ENCODE data around the gene PXDC1.
"Not testable (repeated sequence)": the region's sequence is repeated elsewhere in the genome, so short reads cannot be mapped to it uniquely, and the experiment has no call there.

PXDC1 gene

GRCh38 chr6:3707751-3708412 is 43.6 kb downstream of the PXDC1 start:
- no peak for DNase-seq

DNA sequence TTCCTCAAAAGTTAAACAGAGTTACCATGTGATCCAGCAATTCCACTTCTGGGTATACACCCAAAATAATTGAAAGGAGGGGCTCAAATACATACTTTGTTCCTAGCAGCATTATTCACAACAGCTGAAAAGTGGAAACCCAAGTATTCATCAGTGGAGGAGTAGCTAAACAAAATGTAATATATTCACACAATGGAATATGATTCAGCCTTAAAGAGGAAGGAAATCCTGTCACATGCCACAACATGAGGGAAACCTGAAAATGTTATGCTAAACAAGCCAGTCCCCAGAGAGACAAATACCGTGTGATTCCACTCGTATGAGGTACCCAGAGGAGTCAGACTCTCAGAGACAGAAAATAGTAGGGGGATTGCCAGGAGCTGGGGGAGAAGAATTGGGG is 44.5 kb downstream of the PXDC1 start:
- DNase-seq, result no peak

GRCh38 chr6:3706547-3706946 is 45.0 kb downstream of the PXDC1 start:
- no peak for DNase-seq

GRCh38 chr6:3701631-3702030 is 49.9 kb downstream of the PXDC1 start:
- no peak for DNase-seq

DNA sequence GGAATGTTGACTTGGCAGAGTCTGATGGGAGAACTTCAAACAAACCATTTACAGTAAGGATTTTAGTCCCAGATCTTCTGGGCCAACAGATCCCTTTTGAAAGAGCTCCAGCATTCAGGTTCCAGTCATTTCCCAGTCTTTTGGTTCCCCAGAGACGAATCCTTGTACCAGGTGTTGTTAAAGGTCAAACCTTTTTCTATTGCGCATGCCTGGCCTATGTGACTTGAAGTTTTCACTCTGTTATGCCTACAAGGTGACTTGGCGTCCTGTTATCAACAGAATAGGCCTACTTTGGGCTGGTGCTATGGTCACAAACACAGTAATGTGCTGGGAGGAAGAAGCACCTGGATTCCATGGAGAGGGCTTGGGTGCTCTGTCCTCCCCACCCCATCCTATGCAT is 52.3 kb downstream of the PXDC1 start:
- DNase-seq, result no peak

- DNase-seq, result no peak
Measured at GRCh38 chr6:3698021-3698420, 53.5 kb downstream of the PXDC1 start.

- no peak for DNase-seq
Measured at GRCh38 chr6:3697609-3698008, 53.9 kb downstream of the PXDC1 start.

- no peak for DNase-seq
Measured at GRCh38 chr6:3696525-3697088, 54.9 kb downstream of the PXDC1 start.

GRCh38 chr6:3695065-3695817 is 56.3 kb downstream of the PXDC1 start:
- no peak for DNase-seq

DNA sequence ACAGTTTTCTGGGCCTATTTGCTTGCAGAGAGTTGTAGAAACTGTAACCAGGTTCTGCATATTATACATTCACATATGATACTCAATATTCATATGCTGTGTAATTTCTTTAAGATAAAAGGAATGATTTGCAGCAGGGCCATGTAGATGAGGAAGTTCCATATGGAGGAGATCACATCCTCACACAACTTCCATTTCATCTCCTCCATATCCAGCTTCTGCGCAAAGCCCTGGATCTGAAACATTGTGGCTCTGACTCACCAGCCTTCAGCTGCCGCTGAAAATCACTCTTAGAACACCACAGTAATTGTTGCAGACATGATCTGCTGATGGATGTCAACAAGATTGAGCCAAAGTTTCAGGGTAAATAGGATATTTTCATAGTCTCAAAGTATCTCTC is 57.7 kb downstream of the PXDC1 start:
- DNase-seq, result no peak

DNA sequence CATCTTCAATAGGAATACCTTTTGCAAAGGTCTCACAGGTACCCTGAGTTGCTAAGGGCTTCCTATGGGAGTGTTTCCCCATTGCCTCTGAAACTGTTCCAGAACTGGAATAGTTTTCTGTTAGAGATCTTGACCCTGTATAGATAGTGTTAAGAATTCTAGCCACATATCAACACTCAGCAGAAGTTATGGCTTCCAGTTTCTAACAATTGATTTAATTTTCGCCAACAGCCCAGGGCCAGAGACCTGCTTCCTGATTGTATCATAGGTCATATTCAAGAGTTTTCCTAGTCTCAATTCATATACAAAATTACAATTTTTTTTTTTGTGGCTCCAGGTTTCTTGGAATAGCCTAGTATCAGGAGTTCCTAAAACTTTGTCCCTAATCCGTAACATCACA is 61.0 kb downstream of the PXDC1 start:
- DNase-seq, result no peak

DNA sequence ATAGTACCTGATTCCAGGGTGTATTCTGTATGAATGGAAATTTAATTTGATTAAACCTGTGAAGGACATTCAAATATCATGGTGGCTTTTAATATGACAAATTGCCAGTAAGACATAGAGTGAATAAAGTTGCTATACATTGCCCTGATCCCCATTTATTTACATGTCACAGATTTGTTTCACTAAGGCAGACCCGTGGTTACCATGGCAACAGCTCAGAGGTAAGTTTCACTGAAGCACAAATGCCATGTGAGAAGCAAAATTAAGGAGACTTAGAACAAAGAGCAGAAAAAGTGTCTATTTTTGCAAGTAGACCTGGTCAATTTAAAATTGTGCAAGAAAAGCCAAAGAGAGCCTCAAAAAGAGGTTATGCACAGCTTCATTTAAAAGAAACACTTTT is 63.7 kb downstream of the PXDC1 start:
- DNase-seq, result no peak

DNA sequence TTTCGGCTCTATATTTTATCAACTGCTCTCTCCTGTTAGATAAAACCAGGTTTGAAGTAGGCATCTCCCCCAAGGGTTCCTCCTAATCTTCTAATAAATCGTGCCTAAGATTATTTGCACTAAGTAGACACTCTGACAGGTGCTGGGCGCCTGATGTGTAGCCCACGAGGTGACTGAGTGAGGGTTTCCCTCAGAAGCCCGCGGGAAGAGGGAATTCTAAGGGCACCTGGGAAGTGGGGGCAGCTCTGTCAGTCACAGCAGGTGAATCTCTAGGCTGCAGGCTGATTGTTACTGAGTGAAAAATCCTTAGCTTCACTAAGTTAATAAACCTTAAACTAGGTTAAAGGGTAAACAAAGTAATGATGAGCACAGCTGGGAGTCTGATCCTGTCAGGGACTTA is 68.2 kb downstream of the PXDC1 start:
- DNase-seq, result no peak

- DNase-seq, result no peak
Measured at GRCh38 chr6:3678946-3679345, 72.6 kb downstream of the PXDC1 start.

GRCh38 chr6:3677751-3678150 is 73.8 kb downstream of the PXDC1 start:
- DNase-seq, result not testable (repeated sequence)

DNA sequence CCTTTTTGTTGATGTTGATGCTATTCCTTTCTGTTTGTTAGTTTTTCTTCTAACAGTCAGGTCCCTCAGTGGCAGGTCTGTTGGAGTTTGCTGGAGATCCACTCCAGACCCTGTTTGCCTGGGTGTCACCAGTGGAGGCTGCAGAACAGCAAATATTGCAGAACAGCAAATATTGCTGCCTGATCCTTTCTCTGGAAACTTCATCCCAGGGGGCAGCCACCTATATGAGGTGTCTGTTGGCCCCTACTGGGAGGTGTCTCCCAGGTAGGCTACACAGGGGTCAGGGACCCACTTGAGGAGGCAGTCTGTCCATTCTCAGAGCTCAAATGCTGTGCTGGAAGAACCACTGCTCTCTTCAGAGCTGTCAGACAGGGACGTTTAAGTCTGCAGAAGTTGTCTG is 74.2 kb downstream of the PXDC1 start:
- DNase-seq, result not testable (repeated sequence)

Measured in activated CD4-positive, alpha-beta T cell treated with anti-CD3 and anti-CD28 coated beads, Interleukin-2, amount 50 U/mL, for 4 hours (primary cell).